IMR-90 (cell line): ENCODE measurements around the gene E4F1. TPM values are rescaled to one million over a fixed set of nuclear protein-coding genes. Genes with fewer than 3 reads are reported as not detected.
A peak's percentile ranks its signal among the peaks of the same experiment; 100 is the strongest.
"Not testable (repeated sequence)": the region's sequence is repeated elsewhere in the genome, so short reads cannot be mapped to it uniquely, and the experiment has no call there.

Experiments used
- ATAC-seq: fragments of 200-7000 bp; cut with Tn5 transposase; 2 replicates; pipeline ENCODE4 v1.9.1; 2020; ENCODE audit warnings: low read depth, mild to moderate bottlenecking, moderate library complexity
- BruUV-seq: library from RNA; stranded (reverse); fragments of 400-500 nt; replicated peaks from 2 replicates; lab custom pipeline; 2021; lab: Mats Ljungman, UMichigan
- CTCF ChIA-PET: fragments of 300-600 bp; formaldehyde crosslinking; extraction: SDS; loops from one replicate; lab custom pipeline; 2021; ENCODE audit warnings: antibody characterized with exemption; lab: Yijun Ruan, JAX
- POLR2A ChIA-PET: fragments of 300-600 bp; sonication (Branson Sonifier 250); formaldehyde crosslinking; loops from one replicate; lab custom pipeline; 2022; ENCODE audit warnings: antibody characterized with exemption; ENCODE audit not compliant: unreplicated experiment; lab: Charles Lee
- DNase-seq: peaks from one replicate; pipeline ENCODE4 v3.0.0; 2013
- H2AFZ ChIP-seq: replicated peaks from 2 replicates; pipeline ENCODE3; 2013; ENCODE audit warnings: low read length, mild to moderate bottlenecking; ENCODE audit not compliant: poor library complexity
- H2AK5ac ChIP-seq: 2 replicates; pipeline ENCODE4 v1.6.1; 2013; ENCODE audit warnings: low read depth, low read length, inconsistent platforms
- H2AK9ac ChIP-seq: replicated peaks from 2 replicates; pipeline ENCODE3; 2013; ENCODE audit warnings: mild to moderate bottlenecking, low read depth, low read length, moderate library complexity; ENCODE audit not compliant: poor library complexity
- H2BK120ac ChIP-seq: 2 replicates; pipeline ENCODE4 v1.6.1; 2013; ENCODE audit warnings: low read depth, low read length, inconsistent platforms
- H2BK15ac ChIP-seq: 3 replicates; pipeline ENCODE4 v1.6.1; 2013; ENCODE audit warnings: low read depth, low read length, inconsistent platforms
- H2BK20ac ChIP-seq: 2 replicates; pipeline ENCODE4 v1.6.1; 2013; ENCODE audit warnings: low read depth, mild to moderate bottlenecking, inconsistent platforms, low read length, moderate library complexity
- H2BK5ac ChIP-seq: 2 replicates; pipeline ENCODE4 v1.6.1; 2013; ENCODE audit warnings: mild to moderate bottlenecking, low read depth, low read length, inconsistent platforms; ENCODE audit not compliant: poor library complexity, severe bottlenecking
- H3K14ac ChIP-seq: replicated peaks from 2 replicates; pipeline ENCODE4 v1.6.1; 2013; ENCODE audit warnings: low read depth, low read length, inconsistent platforms
- H3K18ac ChIP-seq: 2 replicates; pipeline ENCODE4 v1.6.1; 2013; ENCODE audit warnings: low read depth, low read length, control low read depth
- H3K23ac ChIP-seq: 2 replicates; pipeline ENCODE4 v1.6.1; 2013; ENCODE audit warnings: low read depth, low read length, inconsistent platforms
- H3K27ac ChIP-seq: 2 replicates; pipeline ENCODE4 v1.5.1; 2013; ENCODE audit warnings: mild to moderate bottlenecking, control low read depth, low read length; ENCODE audit not compliant: insufficient read depth
- H3K27me3 ChIP-seq: 2 replicates; pipeline ENCODE4 v1.6.1; 2013; ENCODE audit warnings: low read length; ENCODE audit not compliant: control insufficient read depth, insufficient read depth
- H3K36me3 ChIP-seq: 2 replicates; pipeline ENCODE4 v1.6.1; 2013; ENCODE audit warnings: low read length, mixed read lengths; ENCODE audit not compliant: control insufficient read depth, insufficient read depth
- H3K4ac ChIP-seq: 2 replicates; pipeline ENCODE4 v1.6.1; 2013; ENCODE audit warnings: low read depth, low read length, inconsistent platforms
- H3K4me1 ChIP-seq: 2 replicates; pipeline ENCODE4 v1.6.1; 2013; ENCODE audit warnings: low read length, mixed read lengths; ENCODE audit not compliant: control insufficient read depth, insufficient read depth
- H3K4me2 ChIP-seq: 2 replicates; pipeline ENCODE4 v1.6.1; 2013; ENCODE audit warnings: low read depth, mild to moderate bottlenecking, control low read depth, low read length, moderate library complexity
- H3K4me3 ChIP-seq: 2 replicates; pipeline ENCODE4 v1.5.1; 2013; ENCODE audit warnings: low read depth, mild to moderate bottlenecking, control low read depth, low read length, moderate library complexity; ENCODE audit not compliant: insufficient read depth
- H3K56ac ChIP-seq: 2 replicates; pipeline ENCODE4 v1.6.1; 2013; ENCODE audit warnings: low read length, inconsistent platforms; ENCODE audit not compliant: insufficient read depth; ENCODE audit errors: extremely low read depth
- H3K79me1 ChIP-seq, 2 experiments: 2 replicates each; pipeline ENCODE4 v1.6.1; 2013; ENCODE audit warnings: low read length in 2 of 2, inconsistent platforms in 1 of 2, low read depth in 1 of 2
- H3K9ac ChIP-seq: 2 replicates; pipeline ENCODE4 v1.6.1; 2013; ENCODE audit warnings: low read depth, low read length, control low read depth
- H3K9me1 ChIP-seq: 2 replicates; pipeline ENCODE4 v1.6.1; 2013; ENCODE audit warnings: low read length, inconsistent platforms; ENCODE audit not compliant: insufficient read depth
- H3K9me3 ChIP-seq: 2 replicates; pipeline ENCODE4 v1.6.1; 2013; ENCODE audit warnings: low read length; ENCODE audit not compliant: control insufficient read depth, insufficient read depth
- H4K20me1 ChIP-seq: 2 replicates; pipeline ENCODE4 v1.6.1; 2013; ENCODE audit warnings: low read length, inconsistent platforms; ENCODE audit not compliant: insufficient read depth
- H4K5ac ChIP-seq: 2 replicates; pipeline ENCODE4 v1.6.1; 2013; ENCODE audit warnings: mild to moderate bottlenecking, low read depth, low read length, control low read depth
- H4K8ac ChIP-seq, 2 experiments: 2 replicates each; pipeline ENCODE4 v1.6.1; 2013; ENCODE audit warnings: low read depth in 2 of 2, low read length in 2 of 2, control low read depth in 1 of 2, inconsistent platforms in 1 of 2
- H4K91ac ChIP-seq: 2 replicates; pipeline ENCODE4 v1.6.1; 2013; ENCODE audit warnings: low read depth, low read length, inconsistent platforms; ENCODE audit not compliant: insufficient read depth
- MXI1 ChIP-seq: IDR thresholded peaks from 2 replicates; pipeline ENCODE4 v1.6.1; 2012; ENCODE audit warnings: low read depth, mild to moderate bottlenecking, low read length, moderate library complexity, borderline replicate concordance
- WGBS, 2 experiments: methylation state at CpG; one replicate each; pipeline versions ENCODE4 v1.1.5 to v1.1.7; 2013; ENCODE audit warnings: missing lambda C conversion rate in 2 of 2; ENCODE audit not compliant: insufficient read length in 1 of 2; ENCODE audit errors: extremely low coverage in 2 of 2; 5-methylcytosine and 5-hydroxymethylcytosine counted together
- dilution Hi-C: fragments of 300-500 bp; cut with HindIII; formaldehyde crosslinking; loops from one replicate; pipeline ENCODE4 v1.14.3; 2018; ENCODE audit warnings: low sequenced_read_pairs; ENCODE audit not compliant: unreplicated experiment
- in situ Hi-C: fragments of 300-500 bp; cut with MboI; formaldehyde crosslinking; loops from 3 replicates; pipeline ENCODE4 v1.14.3; 2019; ENCODE audit warnings: low sequenced_read_pairs, inconsistent platforms, mixed read lengths
- intact Hi-C: fragments of 100-400 bp; cut with micrococcal nuclease; formaldehyde crosslinking; loops from 2 replicates; pipeline ENCODE4 v1.10.0; 2022
- polyA plus RNA-seq, 3 experiments: library from polyadenylated mRNA; depleted of rRNA; stranded (reverse); fragments of >200 nt; gene quantifications; 2 replicates each; pipeline ENCODE4 v1.2.3, GENCODE V29; 2012; ENCODE audit warnings: low replicate concordance in 1 of 3
- total RNA-seq: library from RNA; depleted of rRNA; stranded (reverse); fragments of >200 nt; gene quantifications from 2 replicates; pipeline ENCODE4 v1.2.3, GENCODE V29; 2012

The E4F1 gene
- total and polyA plus RNA-seq, 2 of the 4 experiments (the other 2 are of a cell fraction) = 13.1 to 33.0 TPM

DNA sequence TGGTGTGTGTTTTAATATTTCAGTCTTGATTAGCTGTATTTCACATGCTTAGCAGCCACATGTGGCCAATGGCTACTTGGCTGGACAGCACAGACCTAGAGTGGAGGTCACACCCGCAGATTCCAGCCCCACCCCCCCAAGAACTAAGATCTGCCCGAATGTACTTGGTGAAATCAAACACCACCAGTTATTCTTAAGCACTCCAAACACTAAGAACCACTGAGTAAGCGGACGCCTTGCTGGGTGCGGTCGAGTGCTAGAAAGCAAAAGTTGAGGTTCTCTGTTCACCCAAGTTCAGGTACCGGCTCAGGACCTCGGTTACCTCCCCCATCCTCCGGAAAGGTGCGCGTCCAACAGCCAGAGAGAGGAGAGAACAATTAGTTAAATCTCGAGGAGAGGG is 43.5 kb downstream of the E4F1 start:
- H3K9me3 ChIP-seq, H3K4me1 ChIP-seq, H3K27me3 ChIP-seq, intact Hi-C loops, H3K18ac ChIP-seq, H2BK120ac ChIP-seq, H3K14ac ChIP-seq, H2AK5ac ChIP-seq, POLR2A ChIA-PET, H2BK15ac ChIP-seq, H2AK9ac ChIP-seq, CTCF ChIA-PET, H2BK5ac ChIP-seq, H3K27ac ChIP-seq, H3K56ac ChIP-seq, dilution Hi-C loops, BruUV-seq, ATAC-seq, H4K5ac ChIP-seq, H2AFZ ChIP-seq, in situ Hi-C loops, H3K23ac ChIP-seq, H3K4ac ChIP-seq, H2BK20ac ChIP-seq, H4K91ac ChIP-seq: not testable (repeated sequence)
- peak; percentile 31 for DNase-seq
- Histone ChIP-seq H3K9ac (peak overlapping the region; percentile 92), H3K4me2 (peak overlapping the region; percentile 38), H3K79me1 (peaks cover 14 to 62% of the 10 kb centered on the region in 2 experiments; a peak in 3 of 4 replicates), H4K8ac (peak overlapping the region in 1 of 2 experiments; percentile 87; a peak in 1 of 4 replicates), H4K20me1 (peaks cover 72% of the 10 kb centered on the region), H3K4me3 (peak overlapping the region; percentile 60), H3K36me3 (peaks cover 25% of the 10 kb centered on the region), H3K9me1 (peaks cover 13% of the 10 kb centered on the region)
- peak; percentile 67; the same call in 1 of the 2 replicates for TF ChIP-seq MXI1
- WGBS, 2 experiments = no CpG with 5 or more reads among the region's 12 CpGs

DNA sequence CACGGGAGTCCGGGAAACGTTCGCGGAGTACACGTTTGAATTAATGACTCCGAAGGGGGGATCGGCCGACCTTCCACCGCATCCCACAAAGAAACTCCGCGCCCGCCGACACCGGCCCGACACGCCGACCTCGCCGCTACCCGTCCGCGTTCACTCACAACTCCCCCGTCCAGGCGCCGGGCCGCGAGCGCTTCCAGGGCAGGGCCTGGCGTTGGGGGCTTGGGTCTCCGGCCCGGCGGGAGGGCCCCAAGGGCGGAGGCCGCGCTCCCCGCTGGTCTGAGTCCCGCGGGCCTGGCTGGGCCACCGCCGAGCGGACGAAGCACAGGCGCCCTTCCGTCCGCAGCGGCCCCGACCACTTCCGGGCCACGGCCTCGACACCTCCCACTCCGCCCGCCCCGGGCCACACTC is 44.1 kb downstream of the E4F1 start:
- peak overlapping the region; percentile 98 for H2AK9ac ChIP-seq
- ATAC-seq = peak; percentile 70
- H3K18ac ChIP-seq, H4K91ac ChIP-seq, dilution Hi-C loops, H3K27me3 ChIP-seq, POLR2A ChIA-PET, DNase-seq, H3K9me3 ChIP-seq, H2BK15ac ChIP-seq, H2BK20ac ChIP-seq, in situ Hi-C loops, H3K56ac ChIP-seq, H2BK120ac ChIP-seq, intact Hi-C loops, H4K5ac ChIP-seq, BruUV-seq, CTCF ChIA-PET, H3K23ac ChIP-seq, H3K4me1 ChIP-seq: not testable (repeated sequence)
- 0% methylated on average over 27 of the region's 54 CpGs; no CpG with 5 or more reads in 1 of the 2 experiments for WGBS, 2 experiments
- H3K27ac ChIP-seq = peak overlapping the region; percentile 76
- peak overlapping the region; percentile 97 for H2BK5ac ChIP-seq
- peaks cover 66% of the 10 kb centered on the region for H4K20me1 ChIP-seq
- peak overlapping the region; percentile 60 for H3K4me3 ChIP-seq
- peaks cover 9 to 55% of the 10 kb centered on the region in 2 experiments; a peak in 3 of 4 replicates for H3K79me1 ChIP-seq
- H2AFZ ChIP-seq = peak overlapping the region; percentile 100
- H3K4me2 ChIP-seq = peak overlapping the region; percentile 38
- peaks cover 19% of the 10 kb centered on the region for H3K36me3 ChIP-seq
- peak overlapping the region; percentile 92 for H3K9ac ChIP-seq
- peak overlapping the region; percentile 87 to 89; a peak in 2 of 4 replicates for H4K8ac ChIP-seq
- peaks cover 13% of the 10 kb centered on the region for H3K9me1 ChIP-seq
- peak overlapping the region; percentile 83; the same call in 1 of the 2 replicates for H3K4ac ChIP-seq
- 0 out of 2 replicates have a peak overlapping the region, but pooled peaks have one; percentile 62 for H3K14ac ChIP-seq
- 0 out of 2 replicates have a peak overlapping the region, but pooled peaks have one; percentile 63 for H2AK5ac ChIP-seq
